ENCODE results near the gene TTC28.

TTC28 gene

DNA sequence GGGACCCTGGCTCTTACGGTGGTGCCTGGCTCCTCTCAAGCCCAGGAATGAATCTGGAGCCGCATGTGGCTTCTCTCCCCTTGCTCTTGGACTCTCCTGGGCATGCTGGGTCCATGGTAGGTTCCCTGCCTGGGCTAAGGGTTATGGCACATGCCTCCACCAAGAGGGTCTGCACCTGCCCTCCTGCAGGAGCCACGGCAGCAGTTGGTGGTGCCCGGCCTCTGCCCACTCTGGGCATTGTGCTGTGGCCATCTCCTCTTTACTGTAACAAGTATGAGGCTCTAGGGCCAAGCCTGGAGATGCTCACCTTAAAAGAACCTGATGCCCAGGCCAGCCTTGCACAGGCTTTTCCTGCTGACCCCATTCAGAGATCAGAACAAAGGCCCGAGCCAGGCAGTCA is 656.6 kb downstream of the TTC28 start:
- DNase-seq (ENCODE audit: low read depth in 3 of 3): no peak

DNA sequence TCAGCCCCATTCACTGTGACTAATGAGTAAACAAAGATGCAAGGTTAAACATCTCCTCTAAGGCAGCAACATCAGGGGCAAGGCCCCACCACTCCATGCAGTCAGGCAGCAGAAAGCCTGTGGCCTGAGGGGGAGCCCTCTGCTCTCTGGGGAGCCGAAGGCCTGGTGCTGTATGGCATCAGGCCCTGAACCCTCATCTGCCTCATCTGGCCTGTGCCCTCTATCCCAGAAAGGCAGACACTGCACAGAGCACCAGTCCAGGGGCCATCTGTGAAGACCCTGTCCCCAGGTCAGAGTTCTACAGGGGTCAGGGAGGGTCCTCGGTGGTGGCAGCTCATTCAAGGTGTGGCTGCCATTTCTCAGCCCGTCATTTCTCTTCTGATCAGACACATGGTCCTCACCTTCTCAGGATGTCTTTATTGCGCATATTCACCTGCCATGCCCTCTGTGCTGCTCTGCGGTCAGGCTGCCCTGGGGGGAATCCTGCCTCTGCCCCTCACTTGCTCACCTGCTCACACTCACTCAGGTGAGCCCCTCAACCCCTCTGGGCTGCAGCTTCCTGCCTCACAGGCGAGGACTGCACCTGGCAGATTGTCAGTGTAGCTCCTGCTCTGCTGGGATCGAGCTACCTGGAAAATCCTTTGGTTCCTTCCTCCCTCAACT is 657.5 kb downstream of the TTC28 start:
- no peak for DNase-seq (ENCODE audit: low read depth in 3 of 3)

DNA sequence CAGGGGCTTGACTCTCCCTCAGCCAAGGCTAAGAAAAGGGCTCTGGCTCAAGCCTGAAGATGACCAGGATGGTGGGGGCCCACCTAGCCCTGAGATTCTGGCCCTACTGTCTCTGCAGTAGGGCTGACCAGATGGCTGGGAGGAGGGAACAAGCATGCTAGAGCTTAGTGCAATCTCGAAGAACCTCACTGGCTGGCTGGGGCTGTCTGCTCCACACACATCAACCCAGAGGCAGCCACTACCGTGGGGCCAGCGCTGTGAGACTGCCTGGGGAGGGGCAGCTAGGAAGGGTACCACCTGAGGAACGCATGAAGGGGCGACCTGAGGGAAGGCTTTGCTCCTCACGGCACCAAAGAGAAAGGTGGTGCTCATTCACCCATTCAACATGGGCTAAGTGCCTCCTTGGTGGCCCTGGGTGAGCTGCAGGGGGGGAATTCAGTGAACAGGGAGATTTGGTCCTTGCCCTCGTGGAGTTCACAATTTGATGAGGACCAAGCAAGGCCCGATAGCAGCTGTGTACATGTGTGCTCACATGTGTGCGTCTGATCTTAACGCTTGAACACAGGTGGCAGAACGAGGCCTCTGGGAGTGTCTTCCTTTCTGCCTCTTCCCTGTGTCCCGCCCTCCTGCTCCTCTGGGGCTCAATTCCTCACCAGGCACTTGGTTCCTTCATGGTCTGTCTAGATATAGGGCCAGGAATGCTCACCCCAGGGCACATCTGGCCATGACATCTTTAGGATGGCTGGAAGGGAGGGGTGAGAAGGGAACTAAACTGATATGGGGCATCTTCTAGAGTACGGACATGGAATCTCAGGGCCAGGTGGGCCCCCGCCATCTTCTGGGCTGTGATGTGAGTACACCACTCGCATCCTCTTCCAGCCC is 658.3 kb downstream of the TTC28 start:
- DNase-seq (ENCODE audit: low read depth in 3 of 3): no peak

DNA sequence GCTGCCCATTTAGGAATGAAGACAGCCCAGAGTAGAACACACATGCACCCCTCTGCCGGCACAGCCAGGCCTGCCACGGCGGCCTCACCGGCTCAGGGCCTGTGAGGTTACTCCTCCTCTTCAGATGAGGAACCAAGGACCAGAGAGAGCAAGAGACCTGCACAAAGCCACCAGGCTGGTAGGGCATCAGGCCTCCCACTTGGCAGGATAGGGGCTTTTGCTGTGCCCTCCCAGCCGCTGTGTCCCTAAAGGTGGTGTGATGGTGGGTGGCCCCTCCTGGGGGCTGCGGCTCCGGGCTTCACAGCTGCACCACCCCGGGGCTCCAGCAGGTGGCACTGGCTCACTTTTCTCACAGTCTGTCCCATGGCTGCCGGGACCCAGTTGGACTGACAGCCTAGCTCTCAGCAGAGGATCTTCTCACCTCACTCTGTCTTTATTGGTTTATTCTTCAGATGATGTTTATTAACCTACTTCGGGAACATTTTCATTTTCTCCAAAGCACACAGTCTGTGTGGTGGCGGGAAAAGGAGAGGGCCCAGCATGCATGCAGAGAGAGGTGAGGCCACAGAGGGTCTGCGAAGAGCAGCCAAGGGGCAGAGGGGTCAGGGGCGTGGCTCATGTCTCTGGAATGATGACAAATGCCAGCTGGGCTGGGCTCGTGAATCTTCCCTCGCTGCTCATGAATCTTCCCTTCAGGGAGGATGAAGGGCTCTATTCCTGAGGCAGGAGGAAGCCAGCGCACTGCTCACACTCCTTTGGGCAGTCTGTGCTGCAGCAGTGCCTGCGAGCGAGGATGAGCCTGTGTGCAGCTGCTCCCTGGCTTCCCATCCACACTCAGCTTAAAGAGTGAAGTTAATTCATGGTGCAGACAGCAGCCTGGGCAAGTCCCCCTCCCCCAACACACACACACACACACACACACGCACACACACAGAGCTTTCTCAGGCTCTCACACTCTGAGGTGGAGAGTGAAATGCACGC is 659.5 kb downstream of the TTC28 start:
- peak; percentile 29 to 43 (median 40) for DNase-seq (ENCODE audit: low read depth in 3 of 3)

DNA sequence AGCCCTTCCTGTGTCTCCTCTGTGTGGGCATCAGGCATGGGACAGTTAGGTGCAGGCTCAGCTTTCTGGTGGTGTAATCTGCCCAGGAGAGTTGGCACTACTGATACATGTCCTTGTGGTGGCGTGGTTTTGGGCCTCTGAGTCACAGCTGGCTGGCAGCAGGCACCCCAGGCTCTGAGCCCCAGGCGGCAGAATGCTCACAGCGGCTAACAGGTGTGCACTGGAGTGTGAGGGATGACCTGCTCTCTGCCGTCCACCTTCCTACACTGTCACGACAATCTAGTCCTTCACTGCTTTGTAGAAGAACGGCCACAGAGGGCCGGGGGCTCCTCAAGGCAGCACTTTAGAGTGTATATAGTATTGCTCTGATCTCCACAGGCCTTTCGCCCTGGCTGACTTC is 660.3 kb downstream of the TTC28 start:
- DNase-seq (ENCODE audit: low read depth in 3 of 3): no peak

DNA sequence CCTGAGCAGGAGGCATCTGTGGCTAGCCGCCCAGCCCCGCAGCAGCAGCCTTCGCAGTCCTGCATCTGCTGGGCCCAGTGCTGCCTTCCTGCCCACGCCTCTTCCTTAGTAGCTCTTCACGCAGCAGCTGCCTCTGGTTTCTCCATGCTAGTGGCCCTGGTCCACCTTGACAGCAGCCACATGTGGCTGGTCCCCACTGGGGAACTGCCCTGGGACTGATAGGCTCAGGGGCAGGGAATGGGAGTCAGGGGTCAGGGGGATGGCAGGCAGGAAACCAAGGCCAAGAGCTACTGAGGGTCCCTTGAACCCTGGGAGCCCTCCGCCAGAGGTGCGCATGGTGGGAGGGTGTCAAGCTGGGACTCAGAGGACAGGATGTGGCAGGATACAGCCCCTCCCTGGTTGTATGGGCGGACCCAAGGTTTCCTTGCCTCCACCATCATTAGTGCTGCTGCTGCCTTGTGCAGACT is 661.1 kb downstream of the TTC28 start:
- no peak for DNase-seq (ENCODE audit: low read depth in 3 of 3)

DNA sequence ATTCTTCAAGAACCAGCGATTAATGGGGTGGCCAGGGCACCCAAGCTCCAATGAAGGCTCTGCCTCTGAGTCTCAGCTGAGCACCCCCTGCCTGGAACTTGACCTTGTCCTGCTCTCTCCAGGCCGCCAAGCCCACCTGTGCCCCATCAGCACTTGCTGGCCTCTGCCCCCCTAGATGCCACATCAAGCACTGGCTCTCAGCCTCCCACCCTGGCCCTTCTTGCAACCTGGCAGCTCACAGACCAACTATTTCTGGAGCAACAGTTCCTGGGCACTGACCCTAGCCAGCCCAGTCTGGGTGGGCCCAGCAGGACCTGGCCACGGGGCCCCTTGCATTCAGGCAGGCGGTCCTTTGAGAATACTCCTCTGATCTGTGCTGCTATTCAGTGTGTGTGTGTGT is 661.8 kb downstream of the TTC28 start:
- DNase-seq (ENCODE audit: low read depth in 3 of 3): no peak

DNA sequence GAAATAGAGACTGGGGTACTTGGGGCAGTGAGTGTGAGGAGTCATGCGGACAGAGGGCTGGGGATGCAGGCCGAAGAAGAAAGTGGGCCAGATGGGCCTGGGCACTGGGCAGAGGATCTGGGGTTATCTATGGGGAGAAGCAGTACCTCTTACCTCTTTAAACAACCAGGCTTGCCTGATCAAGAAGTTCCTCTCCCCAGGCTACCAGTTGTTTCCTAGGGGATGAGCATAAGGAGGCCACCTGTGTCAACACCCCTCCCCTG is 662.2 kb downstream of the TTC28 start:
- no peak for DNase-seq (ENCODE audit: low read depth in 3 of 3)

DNA sequence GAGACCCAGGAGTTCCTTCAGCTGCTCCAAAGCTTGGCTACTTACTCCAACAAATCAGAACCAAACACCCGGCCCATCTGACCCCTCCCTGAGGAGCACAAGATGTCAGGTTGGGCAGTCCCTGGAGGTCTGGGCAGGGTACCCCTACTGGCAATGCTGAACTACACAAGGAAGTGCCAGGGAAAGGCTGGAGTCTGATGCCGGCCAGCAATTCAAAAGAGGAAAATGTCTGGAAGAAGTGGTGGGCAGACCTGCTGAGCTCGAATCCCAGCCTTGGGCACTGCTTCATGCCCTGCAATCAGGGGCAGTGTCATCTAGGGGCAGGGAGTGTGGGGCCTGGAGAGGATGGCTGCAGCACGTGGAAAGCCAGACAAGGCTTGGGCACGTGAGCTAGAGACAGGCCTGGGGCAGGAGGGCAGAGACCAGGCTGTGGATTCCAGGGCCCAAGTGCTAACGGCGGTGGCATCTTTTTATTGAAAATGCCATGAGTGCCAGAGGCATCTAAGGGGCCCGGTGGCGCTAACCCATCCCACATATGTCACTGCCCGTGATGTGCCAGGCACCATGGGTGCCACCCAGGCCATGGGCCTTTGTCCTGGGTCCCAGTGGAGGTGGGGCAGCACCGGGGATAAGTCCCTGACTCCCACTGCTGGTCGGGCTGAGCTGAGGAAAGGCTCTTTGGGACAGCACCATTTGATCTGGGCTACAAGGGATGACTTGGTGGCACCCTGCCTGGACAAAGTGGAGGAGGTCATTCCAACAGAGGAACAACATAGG is 662.7 kb downstream of the TTC28 start:
- no peak for DNase-seq (ENCODE audit: low read depth in 3 of 3)

DNA sequence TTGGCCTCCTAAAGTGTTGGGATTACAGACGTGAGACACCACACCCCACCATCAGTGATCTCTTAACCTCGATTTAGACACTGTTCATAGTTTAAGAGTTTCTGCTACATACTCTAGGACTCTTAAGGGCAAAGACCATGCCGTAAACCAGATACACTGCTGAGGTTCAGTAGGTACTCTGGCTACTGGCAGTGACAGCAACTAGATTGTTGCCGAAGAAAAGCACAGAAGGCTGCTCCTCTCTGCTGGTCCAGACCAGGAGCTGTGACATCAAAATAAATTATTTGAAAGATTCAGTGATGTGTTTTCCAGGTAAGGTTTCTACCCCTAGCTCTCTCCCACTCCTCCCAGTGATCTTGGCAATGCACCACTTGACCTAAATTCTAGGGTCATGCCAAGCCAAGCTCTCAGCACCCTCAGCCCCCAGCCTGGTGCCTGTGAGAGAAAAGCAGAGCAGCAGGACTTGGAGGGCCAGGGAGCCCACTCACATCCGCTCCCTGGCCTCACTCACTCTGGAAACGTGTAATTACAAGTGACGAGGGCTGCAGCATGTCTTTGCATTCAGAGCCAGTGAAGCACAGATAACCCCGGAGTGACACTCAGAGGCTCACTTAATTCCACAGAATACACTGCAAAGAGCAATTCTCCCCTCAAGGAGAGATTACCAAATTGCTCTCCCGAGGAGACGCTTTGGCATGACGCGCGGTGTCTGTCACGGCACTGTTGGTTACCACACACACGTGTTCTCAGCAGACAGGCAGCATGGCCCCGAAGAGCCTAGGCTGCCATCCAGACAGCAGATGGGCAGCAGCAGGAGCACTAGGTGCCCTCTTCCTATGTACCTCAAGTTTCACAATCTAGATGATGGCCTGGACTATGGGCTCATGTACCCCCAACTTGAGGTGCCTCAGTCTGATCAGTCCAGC is 663.7 kb downstream of the TTC28 start:
- DNase-seq (ENCODE audit: low read depth in 3 of 3): no peak

DNA sequence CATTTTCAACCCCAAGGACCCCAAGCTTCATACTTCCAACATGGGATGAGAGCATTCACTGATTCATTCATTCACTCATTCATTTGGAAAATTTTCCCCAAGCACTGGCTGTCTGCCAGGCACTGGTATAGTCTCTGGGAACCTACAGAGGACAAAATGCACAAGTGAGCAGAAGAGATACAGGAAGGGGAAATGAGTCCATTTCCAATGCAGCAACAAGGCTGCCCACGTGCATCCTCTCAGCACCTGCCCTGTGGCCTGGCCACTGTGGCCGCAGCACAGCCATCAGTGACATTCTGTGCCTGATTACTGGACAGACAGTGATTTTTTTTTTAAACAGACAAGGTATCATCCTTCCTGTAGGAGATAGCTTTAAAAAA is 664.6 kb downstream of the TTC28 start:
- no peak for DNase-seq (ENCODE audit: low read depth in 3 of 3)

DNA sequence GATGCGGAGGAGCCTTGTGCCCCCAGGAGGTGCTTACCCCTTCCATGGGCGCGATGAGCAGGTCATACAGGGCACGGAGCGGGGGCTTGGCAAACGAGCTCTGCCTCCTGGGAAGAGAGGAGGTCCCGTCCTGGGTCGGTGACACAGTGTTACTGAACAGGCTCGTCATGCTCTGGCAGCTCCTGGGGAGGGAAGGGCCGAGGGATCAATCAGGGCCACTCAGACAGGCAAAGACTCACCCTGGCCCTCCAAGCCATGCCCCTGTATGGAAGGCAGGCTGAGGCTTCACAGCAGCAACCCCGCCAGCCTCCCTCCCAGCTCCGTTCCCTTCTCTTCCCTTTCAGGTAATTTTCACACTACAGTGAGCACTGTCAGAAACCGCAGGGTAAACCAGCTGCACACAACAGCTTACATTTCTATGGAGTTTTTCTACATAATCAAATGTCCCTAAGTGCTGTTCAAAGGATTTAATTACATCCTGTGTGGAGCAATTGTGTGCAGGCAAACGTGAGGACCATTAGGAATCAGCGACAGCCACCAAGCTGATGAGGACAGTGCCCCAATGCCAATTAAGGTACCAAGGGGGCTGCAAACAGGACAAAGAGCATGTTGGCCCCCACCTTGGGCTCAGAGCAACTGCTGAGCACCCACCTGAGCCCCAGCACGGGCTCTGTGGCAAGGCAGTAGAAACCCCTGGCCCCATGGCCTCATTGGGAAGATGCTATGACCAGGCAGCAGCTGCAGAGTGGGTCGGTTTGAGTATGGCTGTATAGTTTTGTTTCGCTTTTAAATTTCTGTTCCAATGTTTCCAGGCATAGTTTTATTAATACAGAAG is 665.2 kb downstream of the TTC28 start:
- DNase-seq (ENCODE audit: low read depth in 3 of 3): no peak

DNA sequence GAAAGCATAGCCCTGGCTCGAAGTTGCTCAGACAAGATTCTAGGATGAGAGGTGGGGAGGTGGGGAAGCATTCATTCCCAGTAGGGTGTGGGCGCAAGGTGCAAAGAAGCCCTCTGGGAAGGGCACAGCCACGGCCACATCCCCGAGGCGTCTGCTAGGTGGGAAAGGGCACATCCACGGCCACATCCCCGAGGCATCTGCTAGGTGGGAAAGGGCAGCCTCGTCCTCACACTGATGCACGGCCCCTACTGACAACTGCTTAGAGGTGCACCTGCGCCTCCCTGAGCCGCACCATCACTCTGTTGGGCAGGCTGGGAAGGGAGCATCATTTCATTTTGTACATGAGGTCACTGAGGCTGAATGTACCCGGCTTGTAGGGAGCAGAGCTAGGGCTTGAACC is 666.0 kb downstream of the TTC28 start:
- no peak for DNase-seq (ENCODE audit: low read depth in 3 of 3)

DNA sequence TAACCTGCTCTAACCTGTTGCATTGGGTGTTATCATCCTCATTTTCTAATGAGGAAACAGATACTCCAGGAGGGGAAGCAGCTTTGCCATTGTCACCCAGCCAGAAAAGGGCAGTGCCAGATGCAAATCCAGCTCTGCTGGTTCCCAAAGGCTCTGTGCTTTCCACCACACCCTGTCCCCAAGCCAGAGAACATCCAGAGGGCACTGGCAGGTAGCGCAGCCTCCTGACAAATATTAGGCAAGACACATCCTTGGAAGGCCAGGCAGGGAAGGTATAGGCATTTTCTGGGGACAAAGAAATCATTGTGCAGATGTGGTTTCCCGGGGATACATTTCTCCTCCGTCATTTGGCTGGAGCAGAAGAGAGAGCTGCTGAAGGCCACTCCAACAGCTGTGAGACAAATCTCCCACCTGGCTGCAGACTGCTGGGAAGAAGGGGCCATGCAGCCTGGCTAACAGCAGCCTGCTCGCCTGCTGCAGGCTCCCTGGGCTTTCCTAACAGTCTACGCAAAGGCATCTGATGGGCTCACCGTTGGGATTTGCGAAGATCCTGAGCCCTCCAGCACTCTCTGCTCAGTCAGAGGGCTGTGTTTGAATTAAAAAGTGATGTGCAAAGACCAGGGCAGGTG is 666.7 kb downstream of the TTC28 start:
- no peak for DNase-seq (ENCODE audit: low read depth in 3 of 3)

DNA sequence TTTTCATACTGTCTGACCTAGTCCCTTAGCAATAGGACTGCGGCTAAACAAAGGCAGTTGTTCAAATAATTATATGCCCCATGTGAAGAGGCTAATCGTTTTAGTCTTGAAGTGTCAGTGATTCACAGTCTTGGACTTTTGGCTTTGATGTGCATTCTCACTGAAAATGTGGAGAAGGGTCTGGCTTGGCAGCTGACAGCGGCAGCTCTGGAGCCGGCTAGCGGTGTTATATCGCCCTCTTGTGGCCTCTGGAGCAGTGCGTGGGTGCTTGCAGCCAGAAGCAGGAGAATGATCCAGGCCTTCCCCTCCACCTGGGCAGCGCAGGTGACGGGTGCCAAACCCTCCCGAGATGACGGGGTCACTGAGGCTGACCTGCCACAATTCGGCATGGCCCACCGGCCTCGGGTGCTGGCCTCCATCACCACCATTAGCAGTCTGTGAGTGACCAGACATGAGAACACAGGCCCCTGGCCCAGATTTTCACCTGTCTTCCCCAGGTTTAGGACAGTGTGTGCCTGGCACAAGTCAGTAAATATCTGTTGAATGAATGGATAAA is 670.3 kb downstream of the TTC28 start:
- DNase-seq (ENCODE audit: low read depth in 3 of 3): peak; percentile 57 to 63 (median 59)

DNA sequence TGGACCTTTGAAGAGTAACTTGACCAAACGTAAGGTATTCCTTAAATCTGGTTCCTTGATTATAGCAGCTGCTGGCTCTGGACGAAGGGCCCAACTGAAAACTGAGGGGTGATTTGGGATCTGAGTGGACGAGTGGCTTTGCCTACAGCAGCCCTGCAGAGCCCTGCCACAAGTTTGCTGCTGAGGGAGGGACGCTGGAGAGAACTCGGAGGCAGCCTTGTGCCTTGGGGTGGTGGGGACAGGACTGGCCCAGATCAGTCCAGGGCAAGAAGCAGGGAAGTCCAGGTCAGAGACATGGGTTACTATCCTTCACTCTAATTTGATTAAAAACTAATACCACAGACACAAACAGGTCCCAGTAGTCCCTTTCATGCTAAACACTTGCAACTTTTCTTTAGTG is 671.0 kb downstream of the TTC28 start:
- DNase-seq (ENCODE audit: low read depth in 3 of 3): no peak

DNA sequence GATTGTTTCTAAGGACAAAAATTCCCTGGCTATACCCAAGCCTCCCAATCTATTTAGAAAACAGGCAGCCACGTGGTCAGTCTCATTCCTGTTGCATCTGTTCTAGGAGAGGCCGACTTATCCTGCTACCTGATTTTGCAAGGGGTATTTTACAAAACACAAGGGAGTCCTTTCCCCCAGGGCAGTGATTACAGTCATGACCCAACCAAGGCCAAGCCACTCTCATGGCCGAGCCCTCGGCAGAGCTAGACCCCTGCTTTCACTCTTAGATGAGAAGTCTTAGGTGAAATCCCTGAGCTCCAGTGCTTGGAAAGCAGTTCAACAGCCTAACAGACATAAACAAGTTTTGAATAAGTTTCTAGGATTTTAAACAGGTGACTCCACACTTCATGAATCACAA is 671.6 kb downstream of the TTC28 start:
- DNase-seq (ENCODE audit: low read depth in 3 of 3): no peak

DNA sequence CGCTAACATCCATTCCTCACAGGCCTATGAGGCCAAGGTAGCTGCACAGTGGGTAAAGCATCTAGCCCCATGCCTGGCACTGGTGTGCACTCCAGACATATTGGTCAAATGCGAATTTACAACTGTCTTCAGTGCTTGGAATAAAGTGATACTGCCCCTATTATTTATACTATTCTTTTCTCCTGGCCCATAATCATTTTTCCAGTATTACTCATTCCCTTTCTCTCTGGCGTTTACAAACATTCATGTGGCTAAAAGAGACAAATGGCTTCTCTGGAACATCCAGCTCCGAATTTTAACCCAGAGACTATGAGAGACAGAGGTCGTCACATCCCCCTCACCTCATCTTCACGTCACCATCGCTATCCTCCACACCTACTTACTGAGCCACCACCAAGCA is 673.4 kb downstream of the TTC28 start:
- DNase-seq (ENCODE audit: low read depth in 3 of 3): no peak

DNA sequence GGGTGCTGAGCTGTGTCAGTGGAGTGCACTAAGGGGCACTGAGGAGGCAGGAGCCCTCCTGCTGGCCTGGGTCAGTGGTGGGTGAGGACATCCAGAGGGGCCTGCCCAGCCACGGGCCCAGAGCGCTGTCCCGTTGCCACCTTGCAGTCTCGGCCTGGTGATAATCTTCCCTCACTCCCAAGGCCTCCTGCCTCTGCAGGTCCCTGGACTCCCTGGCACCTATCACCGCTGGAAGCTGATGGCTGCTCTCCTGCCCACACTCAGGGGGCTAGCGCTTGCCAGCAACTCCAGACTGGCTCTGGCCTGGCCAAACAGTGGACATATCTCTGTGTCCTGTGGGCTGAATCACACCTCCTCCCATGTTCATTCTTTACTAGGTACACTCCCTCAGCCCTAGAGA is 674.1 kb downstream of the TTC28 start:
- DNase-seq (ENCODE audit: low read depth in 3 of 3): no peak
